Dedifferentiated amniotic fluid mesenchymal stem cell (primary cell): Measurements from ENCODE around the gene CFAP61.

Experiments
- DNase-seq: peaks from one replicate; pipeline ENCODE4 v3.0.0-alpha.2; 2016; ENCODE audit errors: extremely low spot score

CFAP61 gene

DNA sequence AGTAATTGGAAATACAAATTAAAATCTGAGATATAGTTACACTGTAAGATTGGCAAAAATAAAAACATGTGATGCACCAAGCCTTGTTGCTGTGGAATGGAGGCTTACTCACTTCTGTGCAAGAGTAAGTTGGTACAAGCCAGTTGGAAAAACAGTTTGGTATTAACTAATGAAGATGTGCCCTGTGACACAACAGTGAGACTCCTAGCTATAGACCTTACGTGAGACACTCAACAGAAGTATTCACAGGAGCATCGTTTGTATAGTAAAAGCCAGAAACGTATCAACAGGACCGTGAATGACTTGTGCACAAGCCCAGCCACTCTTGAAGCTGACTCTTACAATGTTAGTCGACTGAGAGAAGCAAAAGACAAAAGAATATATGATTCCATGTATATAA lies 20.5 kb upstream of the CFAP61 start:
- DNase-seq = no peak

DNA sequence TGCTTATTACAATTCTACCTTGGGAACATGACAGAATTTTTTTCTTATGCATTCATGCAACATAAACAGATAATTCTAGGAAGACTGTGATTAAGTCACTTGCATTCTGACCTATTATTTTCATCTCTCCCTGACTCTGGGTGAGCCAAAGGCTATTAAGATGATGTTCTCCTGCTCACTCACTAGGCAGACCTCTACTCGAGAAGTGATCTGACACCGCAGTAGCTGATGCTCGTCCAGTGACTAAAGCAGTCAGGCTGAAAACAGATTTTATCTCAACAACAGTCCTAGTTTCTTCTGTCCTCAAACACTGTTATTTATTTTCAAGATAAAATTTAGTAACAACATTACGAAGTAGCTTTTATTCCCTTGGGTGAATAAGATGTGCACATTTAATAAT lies 17.8 kb upstream of the CFAP61 start:
- DNase-seq = peak; percentile 19

DNA sequence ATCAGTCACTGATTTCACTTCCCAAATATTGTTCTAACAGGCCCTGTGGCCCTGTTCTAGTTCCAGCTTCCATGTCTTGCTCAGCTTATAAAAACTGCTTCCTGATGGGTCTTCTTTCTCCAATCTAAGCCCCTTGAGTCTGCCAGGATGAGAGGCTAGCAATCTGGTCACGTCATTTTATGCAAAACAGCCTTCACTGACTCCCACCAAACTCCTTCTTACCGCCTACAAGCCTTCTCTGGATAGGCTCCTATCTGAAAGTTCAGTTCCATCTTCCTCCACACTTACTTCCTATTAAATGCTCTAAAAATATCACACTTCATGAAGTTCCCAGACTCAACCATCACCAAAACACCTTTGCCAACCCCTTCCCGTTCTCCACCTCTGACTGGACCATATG lies 15.6 kb upstream of the CFAP61 start:
- no peak for DNase-seq

DNA sequence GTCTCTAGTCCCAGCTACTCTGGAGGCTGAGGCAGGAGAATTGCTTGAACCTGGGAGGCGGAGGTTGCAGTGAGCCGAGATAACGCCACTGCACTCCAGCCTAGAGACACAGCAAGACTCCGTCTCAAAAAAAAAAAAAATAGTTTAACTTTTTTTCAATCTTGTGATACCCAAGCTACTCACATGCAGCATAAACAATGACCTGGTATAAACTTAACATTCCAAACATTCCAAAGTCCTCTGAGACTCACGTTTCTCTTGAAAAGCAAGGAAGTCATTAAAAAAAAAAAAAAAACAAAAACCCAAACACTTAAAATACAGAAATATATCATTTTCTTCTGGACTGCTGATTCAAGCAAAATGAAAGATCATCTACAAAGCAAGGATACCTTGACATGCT lies 14.4 kb upstream of the CFAP61 start:
- peak; percentile 24 for DNase-seq

DNA sequence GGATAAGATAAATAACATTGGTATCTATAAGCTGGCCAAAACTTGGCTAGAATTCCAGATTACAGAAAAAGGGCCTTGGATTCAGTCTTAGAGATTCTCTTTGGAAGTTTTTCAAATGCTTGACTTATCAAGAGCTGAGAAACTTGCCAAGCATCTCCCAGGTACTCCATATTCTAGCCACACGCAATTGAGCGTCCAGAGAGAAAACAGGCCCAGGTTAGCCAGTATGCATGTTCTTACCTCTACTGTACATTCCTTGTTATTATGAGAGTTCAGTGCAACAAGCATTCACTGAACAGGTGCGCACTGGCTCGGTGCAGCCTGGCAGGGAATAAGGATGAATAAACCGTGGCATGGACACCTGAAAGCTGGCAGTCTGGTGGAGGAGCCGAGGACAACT lies 13.7 kb upstream of the CFAP61 start:
- no peak for DNase-seq

DNA sequence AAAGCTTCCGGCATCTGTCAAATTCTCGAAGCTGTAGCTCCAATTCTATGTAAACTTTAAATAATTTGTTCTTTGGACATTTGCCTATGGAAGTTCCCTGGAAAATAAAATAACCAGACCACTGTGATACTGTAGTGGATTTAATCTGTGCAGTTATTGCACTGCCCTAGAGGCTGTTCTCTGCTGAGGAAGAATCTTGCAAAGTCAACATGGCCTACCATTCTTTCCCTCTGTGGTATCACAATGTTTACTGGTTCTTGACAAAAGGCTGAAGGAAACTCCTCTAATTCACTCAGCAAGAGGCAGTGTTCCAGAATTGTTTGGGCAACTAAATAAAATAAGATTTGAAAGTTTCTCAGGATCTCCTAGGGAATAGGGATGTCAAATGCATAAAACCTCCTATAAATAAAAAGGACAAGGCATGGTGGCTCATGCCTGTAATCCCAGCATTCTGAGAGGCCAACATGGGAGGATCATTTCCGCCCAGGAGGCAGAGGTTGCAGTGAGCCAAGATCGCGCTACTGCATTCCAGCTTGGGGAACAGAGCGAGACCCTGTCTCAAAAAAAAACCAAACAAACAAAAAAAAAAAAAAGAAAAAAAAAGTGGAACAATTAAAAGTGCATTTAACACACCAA lies 12.5 kb upstream of the CFAP61 start:
- no peak for DNase-seq

DNA sequence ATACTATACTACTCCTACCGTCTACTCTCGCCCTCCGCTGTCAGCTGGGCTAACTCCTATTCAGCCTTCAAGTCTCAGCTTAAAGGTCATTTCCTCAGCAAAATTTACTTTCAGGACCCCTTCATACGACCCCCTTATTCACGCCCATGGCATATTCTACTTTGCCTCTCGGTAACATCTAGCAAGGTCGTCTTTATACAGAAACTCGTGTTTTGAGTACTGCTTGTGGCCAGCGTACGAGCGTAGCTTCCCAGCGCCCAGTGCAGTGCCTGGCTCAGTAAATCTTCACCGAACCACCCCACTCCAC lies 612 bp upstream of the CFAP61 start:
- DNase-seq = no peak

DNA sequence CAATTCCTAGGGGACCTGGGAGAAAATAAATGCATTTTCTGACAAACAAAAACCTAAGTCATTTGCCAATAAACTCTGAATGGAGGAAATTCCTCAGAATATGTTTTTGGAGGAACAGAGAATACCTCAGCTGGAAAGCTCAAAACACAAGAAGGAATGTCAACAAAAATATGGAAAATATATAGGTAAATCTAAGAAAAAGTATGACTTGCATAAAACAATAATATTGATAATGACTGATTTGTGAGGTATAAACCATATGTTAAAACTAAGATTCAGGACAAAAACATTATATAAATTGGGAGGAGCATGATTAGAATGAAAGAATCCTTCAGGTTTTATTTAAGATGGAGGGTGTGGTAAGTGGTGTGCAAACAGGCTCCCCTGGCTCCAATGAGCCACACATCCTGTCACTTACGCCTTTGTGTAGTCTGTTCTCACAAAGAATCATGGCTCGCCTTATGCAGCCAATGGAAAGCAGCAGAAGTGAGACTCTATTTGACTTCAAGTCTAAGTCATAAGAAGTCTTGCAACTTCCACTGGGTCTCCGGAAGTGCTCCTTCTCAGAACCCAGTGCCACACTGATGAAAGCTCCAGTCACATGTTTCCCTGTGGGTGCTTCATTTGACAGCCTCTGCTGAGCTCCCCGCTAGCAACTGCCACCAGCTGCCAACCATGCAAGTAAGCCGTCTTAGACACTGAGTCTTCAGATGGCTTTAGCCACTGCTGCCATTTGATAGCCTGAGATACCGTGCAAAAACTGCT lies 8.1 kb downstream of the CFAP61 start:
- DNase-seq = no peak

DNA sequence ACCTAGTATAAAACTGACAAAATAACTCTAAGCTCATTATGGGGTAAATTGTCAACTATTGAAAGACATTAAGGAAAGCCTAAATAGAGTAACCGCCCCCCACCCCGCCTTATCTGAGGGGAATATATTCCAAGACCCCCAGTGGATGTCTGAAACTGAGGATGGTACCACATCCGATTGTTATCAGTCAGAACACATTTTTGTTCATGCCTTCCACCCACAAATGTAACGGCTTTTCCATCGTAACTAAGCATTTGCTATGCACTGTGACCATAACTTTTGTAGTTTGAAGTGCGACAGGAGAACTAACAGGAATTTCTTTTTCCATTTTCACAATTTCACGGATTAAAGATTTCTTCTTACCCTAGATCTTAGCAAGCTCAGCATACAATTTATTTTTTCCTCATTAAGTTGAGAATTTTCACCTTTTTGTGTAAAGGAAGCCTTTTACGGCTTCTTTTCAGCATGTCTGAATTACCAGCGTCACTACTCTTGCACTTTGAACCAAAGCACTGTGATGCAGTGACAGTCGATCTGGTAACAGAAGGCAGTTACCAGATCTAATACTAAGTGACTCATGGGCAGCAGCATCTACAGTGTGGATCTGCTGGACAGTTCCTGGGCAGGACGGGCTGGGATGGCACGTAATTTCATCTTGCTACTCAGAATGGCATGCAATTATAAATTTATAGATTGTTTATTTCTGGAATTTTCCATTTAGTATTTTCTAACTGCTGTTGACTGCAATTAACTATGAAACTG lies 11.8 kb downstream of the CFAP61 start:
- DNase-seq = no peak

DNA sequence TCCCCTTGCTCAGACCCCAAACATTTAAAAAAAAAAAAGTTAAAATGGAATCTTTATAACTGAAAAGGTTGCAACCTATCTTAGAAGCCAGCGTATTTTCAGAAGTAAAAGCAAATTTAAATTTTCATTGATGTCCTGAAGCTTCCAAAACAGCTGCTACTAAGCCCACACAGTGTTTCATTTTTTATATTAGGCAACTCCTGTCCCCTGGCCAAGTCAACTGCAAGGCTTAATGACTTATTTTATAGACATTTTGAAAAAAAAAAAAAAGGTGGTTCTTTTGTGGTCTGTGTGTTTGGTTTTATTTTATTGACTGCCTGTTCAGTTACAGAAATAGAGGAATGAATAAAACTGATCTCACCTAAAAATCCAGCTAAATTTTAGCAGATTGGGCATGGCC lies 13.0 kb downstream of the CFAP61 start:
- DNase-seq = no peak

DNA sequence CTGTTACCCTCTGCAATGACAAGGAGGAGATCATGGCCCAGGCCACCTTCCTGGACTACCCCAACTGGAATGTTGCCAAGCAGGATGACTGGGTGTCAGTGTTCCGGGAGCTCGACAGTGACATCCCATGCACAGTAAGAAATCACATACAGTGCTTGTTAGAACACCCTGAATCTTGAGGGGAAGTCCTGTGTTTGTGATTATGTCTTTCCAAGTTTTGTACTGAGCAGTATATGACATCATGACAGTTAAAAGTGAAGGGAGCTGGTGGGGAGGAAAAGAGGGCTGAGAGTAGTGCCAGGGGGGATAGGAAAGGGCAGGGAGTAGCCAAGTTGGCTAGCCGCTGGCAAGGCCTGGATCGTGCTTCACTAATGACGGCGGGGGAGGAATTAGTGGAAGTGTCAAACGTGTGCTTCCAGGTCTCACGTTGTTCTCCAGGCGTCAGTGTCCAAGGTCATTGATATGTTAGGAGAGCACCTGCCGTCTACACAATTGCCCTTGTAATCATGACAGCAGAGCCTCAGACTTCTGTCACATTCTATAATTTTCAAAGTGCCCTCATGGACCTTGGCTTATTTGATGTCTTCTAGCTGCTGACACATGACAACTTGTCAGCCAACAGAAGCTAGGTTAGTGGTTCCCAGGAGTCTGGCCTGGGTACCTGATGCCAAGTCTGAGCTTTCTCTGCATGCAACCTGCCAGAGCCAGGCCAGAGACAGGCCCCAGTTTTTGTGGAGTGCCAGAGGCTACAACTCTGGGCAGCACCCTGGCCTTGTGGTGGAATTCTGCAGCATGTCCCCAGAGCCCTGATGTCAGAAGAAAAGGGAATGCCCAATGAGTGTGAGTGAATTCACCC lies 18.8 kb downstream of the CFAP61 start:
- no peak for DNase-seq

DNA sequence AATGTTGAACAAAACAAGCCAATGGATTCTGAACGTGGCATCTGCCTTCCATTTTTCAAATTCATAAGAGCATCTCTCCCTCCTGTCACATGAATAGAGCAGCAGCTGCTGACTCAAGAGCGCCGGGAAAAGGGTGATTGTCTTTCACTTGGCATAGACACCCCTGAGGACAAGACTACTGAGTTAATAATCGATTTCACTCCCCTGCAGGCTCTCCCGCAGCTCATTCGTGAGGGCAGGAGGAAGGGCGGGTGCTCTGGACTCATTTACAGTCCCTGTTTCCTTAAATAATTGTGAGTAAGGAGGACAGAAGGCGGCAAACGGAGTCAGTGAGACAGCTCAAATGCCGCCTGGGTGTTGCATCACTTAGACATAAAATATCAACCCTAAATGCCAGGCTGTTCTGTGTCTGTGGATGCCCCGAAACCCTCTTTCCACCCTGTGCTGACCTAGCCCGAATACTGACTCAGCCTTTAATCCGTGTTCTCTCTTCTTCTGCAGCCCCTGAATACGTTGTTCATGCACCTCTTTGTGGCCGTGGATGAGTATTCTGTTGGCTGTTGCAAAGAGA lies 21.6 kb downstream of the CFAP61 start:
- no peak for DNase-seq

DNA sequence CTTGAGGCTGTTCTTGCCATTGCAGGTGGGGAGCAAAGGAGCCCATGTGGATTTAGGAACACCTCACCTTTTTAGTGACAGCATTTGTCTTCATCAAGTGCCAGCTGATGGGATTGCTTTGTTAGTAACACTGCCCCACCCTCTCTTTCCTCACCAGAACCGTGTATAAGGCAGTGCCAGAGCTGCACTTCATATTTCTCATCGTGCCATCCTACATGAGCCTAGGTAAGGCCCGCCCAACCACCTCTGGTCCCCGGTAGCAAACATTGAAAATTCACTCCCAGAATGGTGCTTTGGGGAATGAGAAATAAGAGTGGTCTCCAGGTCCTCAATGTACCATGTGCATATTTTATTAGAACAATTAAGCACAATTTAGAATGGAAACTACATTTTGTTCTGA lies 22.7 kb downstream of the CFAP61 start:
- DNase-seq = no peak

DNA sequence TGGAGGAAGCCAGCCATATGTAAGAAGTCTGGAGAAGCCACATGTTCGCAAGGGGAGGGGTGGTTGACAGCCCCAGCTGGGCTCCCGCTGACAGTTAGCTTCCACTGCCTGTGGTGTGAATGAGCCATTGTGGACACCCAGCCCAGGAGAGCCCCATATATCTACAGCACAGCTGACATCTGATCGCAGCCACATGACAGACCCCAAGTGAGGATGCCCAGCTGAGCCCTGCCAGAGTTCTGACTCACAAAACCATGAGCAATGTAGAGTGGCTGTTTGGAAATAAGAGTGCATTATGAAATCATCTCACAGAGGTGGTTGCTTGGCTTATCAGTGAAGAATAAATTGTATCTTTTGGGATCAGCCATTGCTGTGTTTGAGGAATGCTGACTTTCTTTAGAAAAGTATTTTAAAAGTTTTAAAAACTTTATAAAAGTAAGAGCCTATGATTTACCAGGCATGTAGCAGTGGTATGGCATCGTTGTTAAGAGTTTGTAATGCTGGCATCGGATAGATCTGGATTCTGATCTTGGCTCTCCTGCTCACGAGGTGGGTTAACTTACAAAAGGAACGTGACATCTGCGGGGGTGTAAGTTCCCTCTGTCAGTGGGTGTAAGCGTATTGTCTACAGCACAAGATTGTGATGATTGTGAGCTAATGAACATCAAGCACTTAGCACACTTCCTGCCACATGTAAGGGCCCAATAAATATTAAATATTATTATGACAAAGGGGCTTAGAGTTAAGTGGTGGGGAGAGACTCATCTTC lies 24.1 kb downstream of the CFAP61 start:
- DNase-seq = no peak

DNA sequence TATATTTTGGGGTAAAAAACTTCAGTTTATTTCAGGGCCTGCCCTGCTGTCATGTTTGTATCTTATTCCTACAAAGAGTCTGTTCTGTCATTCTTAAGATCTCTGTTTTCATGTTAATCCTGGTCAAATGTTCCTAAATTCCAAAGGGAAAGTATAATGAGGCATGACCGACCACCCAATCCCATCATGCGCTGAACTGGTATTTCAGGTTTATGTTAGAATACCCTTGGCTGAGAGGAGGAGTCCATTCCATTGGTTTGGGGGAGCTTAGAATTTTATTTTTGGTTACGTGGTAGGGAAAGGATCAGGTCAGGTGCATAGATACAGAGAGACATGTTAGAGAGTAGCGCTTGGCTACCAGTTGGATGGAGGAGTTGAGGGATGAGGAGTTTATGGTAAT lies 25.7 kb downstream of the CFAP61 start:
- DNase-seq = no peak

DNA sequence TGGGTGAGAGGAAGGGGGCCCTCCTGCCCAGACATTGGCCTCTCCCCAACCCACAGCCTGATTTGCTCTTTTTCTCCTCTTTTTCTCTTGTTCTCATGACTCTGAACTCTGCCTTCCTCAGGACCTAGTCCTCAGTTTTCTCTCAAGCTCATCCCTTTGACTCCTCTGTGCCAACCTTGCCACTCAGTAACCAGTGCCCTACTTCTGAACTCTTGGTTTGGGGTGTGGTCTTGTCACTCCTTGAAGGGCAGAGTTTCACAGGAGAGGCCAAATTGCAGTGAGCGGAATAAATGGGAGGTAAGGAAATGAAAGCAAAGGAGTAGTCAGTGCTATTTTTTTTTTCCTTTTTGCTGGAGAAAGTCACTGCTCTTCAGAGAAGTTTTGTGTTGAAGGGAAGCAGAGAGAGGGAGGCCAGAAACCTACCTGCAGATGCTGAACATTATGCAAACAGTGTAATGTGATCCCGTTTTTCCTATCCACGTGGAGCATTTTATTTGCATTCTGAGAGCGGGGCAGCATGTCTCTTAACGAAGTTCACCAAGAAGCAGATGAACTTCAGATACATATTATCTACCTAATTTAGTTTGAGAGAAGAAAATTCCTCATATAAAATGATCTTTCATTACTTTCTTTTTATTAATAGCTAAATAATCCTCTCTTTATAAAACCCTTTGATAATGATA lies 26.9 kb downstream of the CFAP61 start:
- DNase-seq = no peak

DNA sequence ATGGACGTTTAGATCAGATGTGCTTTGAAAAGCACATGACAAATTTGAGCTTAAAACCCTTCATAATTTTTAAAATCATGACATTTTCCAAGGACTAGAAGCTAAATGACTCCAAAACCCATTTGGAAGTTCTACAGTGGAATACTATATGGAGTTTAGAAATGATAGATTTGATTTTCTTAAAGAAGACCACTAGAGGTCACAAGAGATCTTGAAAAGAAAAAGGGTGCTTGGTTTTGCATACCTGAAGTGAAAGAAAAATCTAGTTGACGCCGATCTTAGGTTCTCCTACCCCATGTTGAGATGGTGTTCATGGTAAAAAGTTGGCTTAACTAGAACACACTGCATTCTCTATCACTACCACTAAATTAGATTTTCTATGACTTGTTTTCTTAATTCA lies 31.5 kb downstream of the CFAP61 start:
- peak; percentile 22 for DNase-seq

DNA sequence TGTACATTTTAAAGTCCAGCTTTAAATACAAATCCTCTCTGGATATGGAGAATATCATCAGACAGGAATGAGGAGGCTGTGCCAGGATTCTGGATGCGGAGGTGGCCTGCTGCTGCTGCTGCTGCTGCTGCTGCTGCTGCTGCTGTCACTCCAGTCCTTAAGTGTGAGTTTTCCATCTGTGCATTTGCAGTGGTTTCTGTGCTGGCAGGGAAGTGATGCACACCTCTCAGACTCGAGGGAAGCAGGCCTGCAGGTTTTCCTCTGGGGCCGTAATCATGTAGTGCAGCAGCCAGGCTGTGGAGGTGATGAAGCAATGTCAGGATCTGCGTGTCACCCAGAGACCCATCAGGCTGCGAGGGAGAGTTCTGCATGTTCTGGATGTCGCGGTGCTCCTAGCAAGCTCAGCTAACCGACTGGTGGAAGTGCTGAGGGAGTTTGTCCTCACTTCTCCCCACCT lies 32.0 kb downstream of the CFAP61 start:
- no peak for DNase-seq

DNA sequence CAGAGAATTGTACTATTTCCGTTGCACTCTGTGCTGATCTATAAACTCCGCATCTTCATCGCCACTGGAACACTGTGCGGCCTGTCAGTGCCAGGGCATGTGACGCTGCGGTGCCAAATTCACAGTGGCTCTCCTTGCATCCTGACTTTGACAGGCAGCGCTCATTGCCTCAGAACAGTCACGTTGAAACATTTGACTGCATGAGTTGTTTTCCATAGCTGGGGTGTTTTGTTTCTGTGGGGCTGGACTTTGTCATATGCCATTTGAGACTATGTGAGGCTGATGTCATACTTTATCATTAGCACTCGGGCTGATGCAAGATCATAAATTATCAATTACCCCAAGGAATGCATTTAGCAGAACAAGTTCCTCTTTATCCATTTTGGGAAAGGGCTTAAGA lies 32.7 kb downstream of the CFAP61 start:
- DNase-seq = no peak

DNA sequence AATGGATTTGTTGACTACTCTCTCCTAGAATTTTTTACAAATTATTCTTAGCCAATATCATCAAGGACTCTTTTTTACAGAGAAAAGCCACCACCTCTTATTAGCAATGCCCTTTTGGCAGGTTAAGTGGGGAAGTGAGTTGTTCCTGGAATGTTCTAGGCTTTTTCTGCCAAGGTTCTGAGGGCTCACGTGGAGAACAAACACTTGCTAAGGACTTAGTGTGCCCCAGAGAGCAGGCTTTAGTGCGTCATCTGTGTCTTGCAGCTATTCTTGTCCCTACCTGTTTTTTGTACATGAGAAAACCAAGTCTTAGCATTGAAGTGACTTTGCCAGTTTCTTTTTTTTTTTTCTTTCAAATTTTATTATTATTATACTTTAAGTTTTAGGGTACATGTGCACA lies 33.5 kb downstream of the CFAP61 start:
- no peak for DNase-seq
